Panc1 (cell line): ENCODE measurements around the gene POLE. TPM values are rescaled to one million over a fixed set of nuclear protein-coding genes. Genes with fewer than 3 reads are reported as not detected.

Experiments used
- ATAC-seq: fragments of 200-7000 bp; cut with Tn5 transposase; 2 replicates; pipeline ENCODE4 v1.9.1; 2020; ENCODE audit warnings: mild to moderate bottlenecking, moderate library complexity
- BruUV-seq: library from RNA; stranded (reverse); fragments of 400-500 nt; replicated peaks from 2 replicates; lab custom pipeline; 2021; lab: Mats Ljungman, UMichigan
- CTCF ChIA-PET: fragments of 300-600 bp; sonication (Branson Sonifier 250); formaldehyde crosslinking; loops from one replicate; lab custom pipeline; 2022; ENCODE audit warnings: antibody characterized with exemption; lab: Charles Lee
- POLR2A ChIA-PET: fragments of 300-600 bp; sonication (Branson Sonifier 250); formaldehyde crosslinking; loops from one replicate; lab custom pipeline; 2022; ENCODE audit warnings: antibody characterized with exemption; lab: Charles Lee
- DNase-seq: peaks from one replicate; pipeline ENCODE4 v3.0.0-alpha.2; 2010; ENCODE audit warnings: low read depth, low spot score
- H3K27ac ChIP-seq: 2 replicates; pipeline ENCODE4 v1.5.1; 2011; ENCODE audit warnings: mild to moderate bottlenecking, low read length, inconsistent platforms
- H3K27me3 ChIP-seq: fragments of 200-500 bp; sonication (Bioruptor generic); 2 replicates; pipeline ENCODE4 v1.6.0; 2014; ENCODE audit warnings: low read length, inconsistent platforms; ENCODE audit not compliant: control insufficient read depth, insufficient read depth
- H3K36me3 ChIP-seq: fragments of 200-500 bp; sonication (Bioruptor generic); 2 replicates; pipeline ENCODE4 v1.5.1; 2014; ENCODE audit warnings: inconsistent platforms, mild to moderate bottlenecking, low read length, moderate library complexity; ENCODE audit not compliant: control insufficient read depth, insufficient read depth
- H3K4me1 ChIP-seq: 2 replicates; pipeline ENCODE4 v1.5.1; 2011; ENCODE audit warnings: inconsistent platforms, mild to moderate bottlenecking, low read length, moderate library complexity; ENCODE audit not compliant: control insufficient read depth, insufficient read depth
- H3K4me3 ChIP-seq, 2 experiments: 2 replicates each; pipeline ENCODE4 v1.5.1; 2011 to 2012; ENCODE audit warnings: low read depth in 2 of 2, low read length in 2 of 2, mild to moderate bottlenecking in 2 of 2, inconsistent platforms in 1 of 2, moderate library complexity in 1 of 2
- H3K9me3 ChIP-seq: fragments of 200-500 bp; sonication (Bioruptor generic); 2 replicates; pipeline ENCODE4 v1.5.1; 2014; ENCODE audit warnings: low read depth, mild to moderate bottlenecking, inconsistent platforms, low read length, moderate library complexity; ENCODE audit not compliant: control insufficient read depth, insufficient read depth
- POLR2AphosphoS5 ChIP-seq: IDR thresholded peaks from 2 replicates; pipeline ENCODE4 v1.6.1; 2012; ENCODE audit warnings: mild to moderate bottlenecking, low read depth, low read length, moderate library complexity
- SIN3A ChIP-seq: IDR thresholded peaks from 2 replicates; pipeline ENCODE4 v1.6.1; 2012; ENCODE audit warnings: low read depth, mild to moderate bottlenecking, low read length, moderate library complexity, borderline replicate concordance; ENCODE audit not compliant: insufficient read depth
- TCF7L2 ChIP-seq: IDR thresholded peaks from 2 replicates; pipeline ENCODE4 v1.6.1; 2011; ENCODE audit warnings: mild to moderate bottlenecking, low read depth, low read length, inconsistent platforms
- in situ Hi-C: cut with HindIII; loops from 2 replicates; pipeline ENCODE4 v1.10.0; 2016; ENCODE audit warnings: low sequenced_read_pairs, low pct_unique_long_range_greater_than_20kb
- intact Hi-C: fragments of 100-400 bp; cut with micrococcal nuclease; formaldehyde crosslinking; loops from one replicate; pipeline ENCODE4 v1.10.0; 2022; ENCODE audit not compliant: unreplicated experiment
- total RNA-seq: library from RNA; stranded (reverse); gene quantifications from one replicate; pipeline ENCODE4 v1.2.1, GENCODE V29; 2021; ENCODE audit not compliant: unreplicated experiment
- TF ChIP-seq, protein P1 (sequence below), 2 experiments: IDR thresholded peaks; 2 replicates each; pipeline ENCODE4 v1.6.1; 2011 to 2012; ENCODE audit warnings: low read depth in 2 of 2, control low read depth in 1 of 2, low read length in 1 of 2, mild to moderate bottlenecking in 1 of 2, moderate library complexity in 1 of 2; ENCODE audit not compliant: insufficient read depth in 1 of 2
- TF ChIP-seq, protein P2 (sequence below): fragments of 450-650 bp; IDR thresholded peaks from 2 replicates; pipeline ENCODE4 v1.5.1; 2017; ENCODE audit warnings: mild to moderate bottlenecking

Gene POLE
- total RNA-seq, 1 experiment from 2014 or later = 112 TPM

DNA sequence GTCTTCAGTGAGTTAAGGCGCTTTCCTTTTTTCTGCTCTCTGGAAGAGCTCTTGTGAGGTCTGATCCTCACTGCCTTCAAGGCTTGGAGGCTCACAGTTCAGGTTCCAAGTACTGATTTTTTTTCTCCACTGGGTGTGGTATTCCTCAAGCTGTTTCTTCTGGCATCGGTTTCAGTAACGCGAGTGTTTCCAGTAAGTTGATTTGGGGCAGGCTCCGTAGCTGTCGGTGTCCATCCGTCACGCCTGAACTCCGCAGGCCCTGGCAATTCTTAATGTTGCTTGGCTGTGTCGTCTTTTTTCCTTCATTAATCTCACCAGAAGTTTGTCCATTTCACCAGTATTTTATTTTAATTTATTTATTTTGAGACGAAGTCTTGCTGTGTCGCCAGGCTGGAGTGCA, 107.4 kb downstream of the POLE start:
- Histone ChIP-seq H3K4me3 (no peak overlapping the region), H3K9me3 (no peaks in the 10 kb centered on the region), H3K36me3 (no peaks in the 10 kb centered on the region), H3K4me1 (no peaks in the 10 kb centered on the region), H3K27ac (no peak overlapping the region), H3K27me3 (no peaks in the 10 kb centered on the region)
- ATAC-seq = no peak
- no peak for DNase-seq
- in situ Hi-C loops = no loop called here
- no TSS peak for BruUV-seq
- TF ChIP-seq TCF7L2 = no peak
- TF ChIP-seq POLR2AphosphoS5 = no peak
- TF ChIP-seq, protein P1, sequence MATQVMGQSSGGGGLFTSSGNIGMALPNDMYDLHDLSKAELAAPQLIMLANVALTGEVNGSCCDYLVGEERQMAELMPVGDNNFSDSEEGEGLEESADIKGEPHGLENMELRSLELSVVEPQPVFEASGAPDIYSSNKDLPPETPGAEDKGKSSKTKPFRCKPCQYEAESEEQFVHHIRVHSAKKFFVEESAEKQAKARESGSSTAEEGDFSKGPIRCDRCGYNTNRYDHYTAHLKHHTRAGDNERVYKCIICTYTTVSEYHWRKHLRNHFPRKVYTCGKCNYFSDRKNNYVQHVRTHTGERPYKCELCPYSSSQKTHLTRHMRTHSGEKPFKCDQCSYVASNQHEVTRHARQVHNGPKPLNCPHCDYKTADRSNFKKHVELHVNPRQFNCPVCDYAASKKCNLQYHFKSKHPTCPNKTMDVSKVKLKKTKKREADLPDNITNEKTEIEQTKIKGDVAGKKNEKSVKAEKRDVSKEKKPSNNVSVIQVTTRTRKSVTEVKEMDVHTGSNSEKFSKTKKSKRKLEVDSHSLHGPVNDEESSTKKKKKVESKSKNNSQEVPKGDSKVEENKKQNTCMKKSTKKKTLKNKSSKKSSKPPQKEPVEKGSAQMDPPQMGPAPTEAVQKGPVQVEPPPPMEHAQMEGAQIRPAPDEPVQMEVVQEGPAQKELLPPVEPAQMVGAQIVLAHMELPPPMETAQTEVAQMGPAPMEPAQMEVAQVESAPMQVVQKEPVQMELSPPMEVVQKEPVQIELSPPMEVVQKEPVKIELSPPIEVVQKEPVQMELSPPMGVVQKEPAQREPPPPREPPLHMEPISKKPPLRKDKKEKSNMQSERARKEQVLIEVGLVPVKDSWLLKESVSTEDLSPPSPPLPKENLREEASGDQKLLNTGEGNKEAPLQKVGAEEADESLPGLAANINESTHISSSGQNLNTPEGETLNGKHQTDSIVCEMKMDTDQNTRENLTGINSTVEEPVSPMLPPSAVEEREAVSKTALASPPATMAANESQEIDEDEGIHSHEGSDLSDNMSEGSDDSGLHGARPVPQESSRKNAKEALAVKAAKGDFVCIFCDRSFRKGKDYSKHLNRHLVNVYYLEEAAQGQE (IDR thresholded peaks at IDR 0.05; ENCODE audit: insufficient read depth in 1 of 2, low read depth in 2 of 2, low read length in 1 of 2) = no peak
- no peak for TF ChIP-seq SIN3A
- TF ChIP-seq, protein P2, sequence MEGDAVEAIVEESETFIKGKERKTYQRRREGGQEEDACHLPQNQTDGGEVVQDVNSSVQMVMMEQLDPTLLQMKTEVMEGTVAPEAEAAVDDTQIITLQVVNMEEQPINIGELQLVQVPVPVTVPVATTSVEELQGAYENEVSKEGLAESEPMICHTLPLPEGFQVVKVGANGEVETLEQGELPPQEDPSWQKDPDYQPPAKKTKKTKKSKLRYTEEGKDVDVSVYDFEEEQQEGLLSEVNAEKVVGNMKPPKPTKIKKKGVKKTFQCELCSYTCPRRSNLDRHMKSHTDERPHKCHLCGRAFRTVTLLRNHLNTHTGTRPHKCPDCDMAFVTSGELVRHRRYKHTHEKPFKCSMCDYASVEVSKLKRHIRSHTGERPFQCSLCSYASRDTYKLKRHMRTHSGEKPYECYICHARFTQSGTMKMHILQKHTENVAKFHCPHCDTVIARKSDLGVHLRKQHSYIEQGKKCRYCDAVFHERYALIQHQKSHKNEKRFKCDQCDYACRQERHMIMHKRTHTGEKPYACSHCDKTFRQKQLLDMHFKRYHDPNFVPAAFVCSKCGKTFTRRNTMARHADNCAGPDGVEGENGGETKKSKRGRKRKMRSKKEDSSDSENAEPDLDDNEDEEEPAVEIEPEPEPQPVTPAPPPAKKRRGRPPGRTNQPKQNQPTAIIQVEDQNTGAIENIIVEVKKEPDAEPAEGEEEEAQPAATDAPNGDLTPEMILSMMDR = no peak
- ChIA-PET CTCF (no interaction called here), POLR2A (no interaction called here)
- intact Hi-C loops = no loop called here

DNA sequence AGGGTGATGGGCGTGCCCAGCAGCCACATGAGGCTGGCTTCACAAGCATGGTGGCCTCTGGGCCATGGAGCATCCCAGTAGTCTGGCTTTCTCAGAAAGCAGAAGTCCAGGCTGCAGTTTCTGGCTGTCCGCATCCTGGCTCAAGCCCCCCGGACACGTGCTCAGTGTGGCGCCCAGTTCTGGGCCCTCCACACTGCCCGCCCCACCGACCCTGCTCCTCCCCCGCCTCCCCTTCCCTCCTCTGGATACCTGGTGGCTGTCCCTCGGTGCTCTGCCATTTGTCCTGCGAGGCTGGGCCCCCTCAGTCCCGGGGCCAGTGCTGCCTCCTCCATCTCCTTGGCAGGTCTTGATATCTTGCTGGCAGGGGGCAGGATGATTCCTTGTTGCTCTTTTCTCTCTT, 108.3 kb downstream of the POLE start:
- Histone ChIP-seq H3K4me3 (no peak overlapping the region), H3K4me1 (no peaks in the 10 kb centered on the region), H3K27ac (no peak overlapping the region), H3K9me3 (no peaks in the 10 kb centered on the region), H3K36me3 (no peaks in the 10 kb centered on the region), H3K27me3 (no peaks in the 10 kb centered on the region)
- ATAC-seq (no peak), DNase-seq (no peak)
- TF ChIP-seq, protein P1 (IDR thresholded peaks at IDR 0.05; ENCODE audit: insufficient read depth in 1 of 2, low read depth in 2 of 2, low read length in 1 of 2) = no peak
- TF ChIP-seq TCF7L2 (no peak), POLR2AphosphoS5 (no peak)
- TF ChIP-seq, protein P2 = no peak
- no TSS peak for BruUV-seq
- intact Hi-C loops = no loop called here
- in situ Hi-C loops = no loop called here
- ChIA-PET CTCF (no interaction called here), POLR2A (no interaction called here)
